GM12801 (cell line): Measurements from ENCODE around the gene RAB23.

Experiments
- TF ChIP-seq, protein P1 (sequence below): IDR thresholded peaks from one replicate; pipeline ENCODE4 v1.5.1; 2011; ENCODE audit warnings: control low read depth; ENCODE audit not compliant: insufficient read length; ENCODE audit errors: extremely low read depth

RAB23 gene

DNA sequence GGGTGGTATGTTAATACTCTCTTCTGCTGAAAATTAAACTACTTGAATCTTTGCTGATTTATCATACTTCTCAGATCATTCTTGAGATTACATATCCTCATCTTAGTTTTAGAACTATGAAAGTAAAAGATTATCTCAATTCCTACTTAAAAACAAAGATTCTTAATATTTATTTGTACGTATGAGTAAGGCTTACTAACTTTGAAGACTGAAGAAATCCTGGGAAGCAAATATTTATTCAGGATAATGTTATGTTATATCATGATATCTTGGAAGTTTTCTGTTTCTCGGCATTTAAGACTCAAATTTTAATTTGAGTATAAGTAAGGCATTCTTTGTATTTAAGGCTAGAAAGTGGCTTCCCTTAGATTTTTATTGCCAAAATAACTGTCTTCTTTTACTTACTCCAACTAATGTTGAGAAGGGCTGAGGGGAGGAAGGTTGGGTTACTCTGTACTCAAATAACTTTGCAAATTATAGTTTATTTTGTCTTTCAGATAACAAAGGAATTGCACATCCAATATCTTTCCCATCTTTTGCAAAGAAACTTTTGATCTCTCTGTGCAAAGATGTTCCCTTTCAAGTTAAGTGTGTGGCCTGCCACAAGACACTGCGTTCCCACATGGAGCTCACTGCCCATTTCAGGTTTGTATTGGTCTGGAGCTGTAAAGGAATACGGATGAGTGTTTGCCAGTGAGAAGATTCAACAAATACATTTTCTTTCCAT is 80.5 kb downstream of the RAB23 start:
- TF ChIP-seq, protein P1, sequence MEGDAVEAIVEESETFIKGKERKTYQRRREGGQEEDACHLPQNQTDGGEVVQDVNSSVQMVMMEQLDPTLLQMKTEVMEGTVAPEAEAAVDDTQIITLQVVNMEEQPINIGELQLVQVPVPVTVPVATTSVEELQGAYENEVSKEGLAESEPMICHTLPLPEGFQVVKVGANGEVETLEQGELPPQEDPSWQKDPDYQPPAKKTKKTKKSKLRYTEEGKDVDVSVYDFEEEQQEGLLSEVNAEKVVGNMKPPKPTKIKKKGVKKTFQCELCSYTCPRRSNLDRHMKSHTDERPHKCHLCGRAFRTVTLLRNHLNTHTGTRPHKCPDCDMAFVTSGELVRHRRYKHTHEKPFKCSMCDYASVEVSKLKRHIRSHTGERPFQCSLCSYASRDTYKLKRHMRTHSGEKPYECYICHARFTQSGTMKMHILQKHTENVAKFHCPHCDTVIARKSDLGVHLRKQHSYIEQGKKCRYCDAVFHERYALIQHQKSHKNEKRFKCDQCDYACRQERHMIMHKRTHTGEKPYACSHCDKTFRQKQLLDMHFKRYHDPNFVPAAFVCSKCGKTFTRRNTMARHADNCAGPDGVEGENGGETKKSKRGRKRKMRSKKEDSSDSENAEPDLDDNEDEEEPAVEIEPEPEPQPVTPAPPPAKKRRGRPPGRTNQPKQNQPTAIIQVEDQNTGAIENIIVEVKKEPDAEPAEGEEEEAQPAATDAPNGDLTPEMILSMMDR: no peak

DNA sequence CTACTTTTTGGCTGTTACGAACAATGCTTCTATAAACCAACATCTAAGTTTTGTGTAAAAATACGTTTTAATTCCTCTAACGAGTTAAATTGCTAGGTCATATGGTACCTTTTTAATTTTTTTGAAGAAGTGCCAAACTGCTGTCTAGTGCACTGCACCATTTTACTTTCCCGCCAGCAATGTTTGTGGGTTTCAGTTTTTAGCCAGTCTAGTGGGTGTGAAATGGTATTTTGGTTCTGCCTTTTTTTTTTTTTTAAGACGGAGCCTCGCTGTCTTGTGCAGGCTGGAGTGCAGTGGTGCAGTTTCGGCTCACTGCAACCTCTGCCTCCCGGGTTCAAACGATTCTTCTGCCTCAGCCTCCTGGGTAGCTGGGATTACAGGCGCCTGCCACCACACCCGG is 84.1 kb downstream of the RAB23 start:
- TF ChIP-seq, protein P1: no peak

DNA sequence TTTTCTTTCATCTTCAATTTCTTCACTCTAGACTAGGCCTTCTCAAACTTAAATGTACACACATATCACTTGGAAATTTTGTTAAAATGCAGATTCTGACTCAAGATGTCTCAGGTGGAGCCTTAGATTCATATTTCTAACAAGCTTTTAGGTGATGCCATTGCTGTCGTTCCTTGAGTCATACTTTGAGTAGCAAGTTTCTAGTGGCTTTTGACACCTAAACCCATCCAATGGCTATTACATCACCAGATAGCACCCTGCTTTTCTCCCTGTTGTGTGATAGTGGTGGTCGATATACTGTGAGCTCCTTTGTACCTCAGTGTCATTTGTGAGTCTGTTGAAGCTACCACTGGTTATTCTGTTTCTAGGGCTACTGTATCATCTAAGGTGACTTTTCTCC is 84.8 kb downstream of the RAB23 start:
- TF ChIP-seq, protein P1: no peak
